PC-9 (cell line): ENCODE data around the gene RGS3. TPM values are rescaled to one million over a fixed set of nuclear protein-coding genes. Genes with fewer than 3 reads are reported as not detected.

Source experiments
- BruUV-seq: library from RNA; stranded (reverse); fragments of 400-500 nt; replicated peaks from 2 replicates; lab custom pipeline; 2021; lab: Mats Ljungman, UMichigan
- CTCF ChIA-PET: fragments of 300-600 bp; sonication (Branson Sonifier 250); formaldehyde crosslinking; loops from one replicate; lab custom pipeline; 2022; ENCODE audit warnings: antibody characterized with exemption; lab: Charles Lee
- POLR2A ChIA-PET: fragments of 300-600 bp; sonication (Branson Sonifier 250); formaldehyde crosslinking; loops from one replicate; lab custom pipeline; 2022; ENCODE audit warnings: antibody characterized with exemption; ENCODE audit not compliant: unreplicated experiment; lab: Charles Lee
- DNase-seq, 2 experiments: peaks; one replicate each; pipeline versions ENCODE4 v3.0.0 to v3.0.0-alpha.2; 2015 to 2022; ENCODE audit warnings: mixed read lengths in 1 of 2
- H2AFZ ChIP-seq: fragments of 200-600 bp; sonication (generic); 2 replicates; pipeline ENCODE4 v1.8.1; 2017; ENCODE audit warnings: antibody characterized with exemption
- H3F3A ChIP-seq: fragments of 200-600 bp; sonication (generic); 2 replicates; pipeline ENCODE4 v1.8.1; 2017; ENCODE audit warnings: antibody characterized with exemption, mild to moderate bottlenecking, low read depth; ENCODE audit not compliant: insufficient read depth
- H3K27ac ChIP-seq: fragments of 200-600 bp; sonication (generic); 2 replicates; pipeline ENCODE4 v1.6.1; 2016; ENCODE audit warnings: mixed run types
- H3K27me3 ChIP-seq: fragments of 200-600 bp; sonication (generic); 2 replicates; pipeline ENCODE4 v1.6.1; 2016; ENCODE audit warnings: low read depth, mixed run types; ENCODE audit not compliant: insufficient read depth
- H3K36me3 ChIP-seq: fragments of 200-600 bp; sonication (generic); 2 replicates; pipeline ENCODE4 v1.6.1; 2016; ENCODE audit warnings: low read depth, mixed run types
- H3K4me1 ChIP-seq: fragments of 200-600 bp; sonication (generic); replicated peaks from 2 replicates; pipeline ENCODE4 v1.6.1; 2016; ENCODE audit warnings: mixed run types; ENCODE audit not compliant: insufficient read depth
- H3K4me2 ChIP-seq: fragments of 200-600 bp; sonication (generic); 2 replicates; pipeline ENCODE4 v1.6.1; 2017; ENCODE audit warnings: mixed run types
- H3K4me3 ChIP-seq: fragments of 200-600 bp; sonication (generic); 2 replicates; pipeline ENCODE4 v1.6.1; 2016; ENCODE audit warnings: mixed run types
- H3K79me2 ChIP-seq: fragments of 200-600 bp; sonication (generic); 2 replicates; pipeline ENCODE4 v1.6.1; 2017; ENCODE audit warnings: low read depth, mixed run types
- H3K9me2 ChIP-seq: fragments of 200-600 bp; sonication (generic); 2 replicates; pipeline ENCODE4 v1.8.1; 2017; ENCODE audit warnings: mild to moderate bottlenecking; ENCODE audit not compliant: insufficient read depth
- H3K9me3 ChIP-seq: fragments of 200-600 bp; sonication (generic); 2 replicates; pipeline ENCODE4 v1.8.1; 2016; ENCODE audit warnings: low read depth; ENCODE audit not compliant: insufficient read depth
- H4K20me1 ChIP-seq: fragments of 200-600 bp; sonication (generic); 2 replicates; pipeline ENCODE4 v1.8.1; 2017; ENCODE audit not compliant: insufficient read depth
- CTCF ChIP-seq: fragments of 200-600 bp; sonication (generic); conservative IDR thresholded peaks from 2 replicates; pipeline ENCODE4 v1.6.1; 2017; ENCODE audit warnings: mixed run types, antibody characterized with exemption, mild to moderate bottlenecking, moderate library complexity
- EZH2 ChIP-seq: fragments of 200-600 bp; sonication (generic); IDR thresholded peaks from 2 replicates; pipeline ENCODE4 v1.8.0; 2017; ENCODE audit warnings: antibody characterized with exemption, low read depth
- intact Hi-C: fragments of 100-400 bp; cut with micrococcal nuclease; formaldehyde crosslinking; loops from one replicate; pipeline ENCODE4 v1.10.0; 2022; ENCODE audit not compliant: unreplicated experiment
- total RNA-seq: library from RNA; stranded (reverse); gene quantifications from 2 replicates; pipeline ENCODE4 v1.2.3, GENCODE V29; 2021

RGS3 gene
- total RNA-seq, 1 experiment from 2014 or later = 75.8 TPM

- H3K27ac ChIP-seq = no peak overlapping the region
- no peaks in the 10 kb centered on the region for H3K36me3 ChIP-seq
- H3K4me2 ChIP-seq = no peak overlapping the region
- no peaks in the 10 kb centered on the region for H3K79me2 ChIP-seq
- POLR2A ChIA-PET = no interaction called here
- no peak for TF ChIP-seq EZH2
- no peak for TF ChIP-seq CTCF
- no peak for DNase-seq
- intact Hi-C loops = loop anchor here (5.0 kb wide), 1 partner anchor 418 kb away; no protein-coding TSS in a partner anchor
- no peaks in the 10 kb centered on the region for H3K27me3 ChIP-seq
- CTCF ChIA-PET = no interaction called here
- no peaks in the 10 kb centered on the region for H3K9me3 ChIP-seq
- no TSS peak for BruUV-seq
- H3K4me1 ChIP-seq = no peaks in the 10 kb centered on the region
- no peak overlapping the region for H2AFZ ChIP-seq
- H3K4me3 ChIP-seq = no peak overlapping the region
- no peaks in the 10 kb centered on the region; the same call in 1 of the 2 replicates for H3F3A ChIP-seq
- H3K9me2 ChIP-seq = no peaks in the 10 kb centered on the region
- H4K20me1 ChIP-seq = no peaks in the 10 kb centered on the region
Measured at GRCh38 chr9:113594484-113595299, 131.2 kb downstream of the RGS3 start.

GRCh38 chr9:113596616-113597320 lies 133.2 kb downstream of the RGS3 start:
- H4K20me1 ChIP-seq = no peaks in the 10 kb centered on the region

More at GRCh38 chr9:113596616-113597320, 133.2 kb downstream of the RGS3 start:
- Histone ChIP-seq H3F3A (no peaks in the 10 kb centered on the region; the same call in 1 of the 2 replicates), H3K27me3 (no peaks in the 10 kb centered on the region), H3K4me3 (no peak overlapping the region), H2AFZ (no peak overlapping the region), H3K27ac (no peak overlapping the region), H3K36me3 (no peaks in the 10 kb centered on the region), H3K4me2 (no peak overlapping the region), H3K9me3 (no peaks in the 10 kb centered on the region), H3K9me2 (no peaks in the 10 kb centered on the region), H3K4me1 (no peaks in the 10 kb centered on the region), H3K79me2 (no peaks in the 10 kb centered on the region)
- CTCF ChIA-PET = no interaction called here
- intact Hi-C loops = no loop called here
- no TSS peak for BruUV-seq
- POLR2A ChIA-PET = no interaction called here
- TF ChIP-seq EZH2 = no peak
- no peak for TF ChIP-seq CTCF
- no peak for DNase-seq
